ENCODE results near the gene BABAM1.

BABAM1 gene

DNA sequence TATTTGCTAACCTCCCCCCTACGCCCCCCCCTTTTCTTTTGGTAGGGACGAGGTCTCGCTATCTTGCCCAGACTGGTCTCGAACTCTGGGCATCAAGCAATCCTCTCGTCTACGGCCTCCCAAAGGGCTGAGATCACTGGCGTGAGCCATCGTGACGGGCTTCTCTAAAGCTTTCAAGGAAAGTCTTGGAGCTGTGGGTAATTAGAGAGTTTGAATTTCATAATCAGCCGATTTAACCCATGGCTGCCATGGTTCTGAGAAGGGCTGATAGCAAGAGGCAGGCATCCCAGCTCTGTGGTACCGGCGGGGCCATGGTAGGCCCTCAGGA lies 36.7 kb downstream of the BABAM1 start:
- H3K9me3 ChIP-seq (ENCODE audit: control insufficient read depth in 1 of 2, low read length in 2 of 2) = no peaks in the 10 kb centered on the region
- no peak overlapping the region for H3K9ac ChIP-seq (ENCODE audit: low read depth in 1 of 2, low read length in 2 of 2)
- peak overlapping the region; percentile 61 to 62 for H3K4me3 ChIP-seq (ENCODE audit: low read depth in 1 of 2, low read length in 2 of 2)
- no peak overlapping the region for H3K27ac ChIP-seq (ENCODE audit: low read depth, low read length)
- no peaks in the 10 kb centered on the region for H3K27me3 ChIP-seq (ENCODE audit: control insufficient read depth in 1 of 2, insufficient read depth in 2 of 2, low read length in 2 of 2)
- no peaks in the 10 kb centered on the region for H3K36me3 ChIP-seq (ENCODE audit: control insufficient read depth in 1 of 2, insufficient read depth in 2 of 2, low read length in 2 of 2)
- peaks cover 16 to 30% of the 10 kb centered on the region in 2 donors for H3K4me1 ChIP-seq (ENCODE audit: control insufficient read depth in 1 of 2, insufficient read depth in 2 of 2, low read length in 2 of 2)

DNA sequence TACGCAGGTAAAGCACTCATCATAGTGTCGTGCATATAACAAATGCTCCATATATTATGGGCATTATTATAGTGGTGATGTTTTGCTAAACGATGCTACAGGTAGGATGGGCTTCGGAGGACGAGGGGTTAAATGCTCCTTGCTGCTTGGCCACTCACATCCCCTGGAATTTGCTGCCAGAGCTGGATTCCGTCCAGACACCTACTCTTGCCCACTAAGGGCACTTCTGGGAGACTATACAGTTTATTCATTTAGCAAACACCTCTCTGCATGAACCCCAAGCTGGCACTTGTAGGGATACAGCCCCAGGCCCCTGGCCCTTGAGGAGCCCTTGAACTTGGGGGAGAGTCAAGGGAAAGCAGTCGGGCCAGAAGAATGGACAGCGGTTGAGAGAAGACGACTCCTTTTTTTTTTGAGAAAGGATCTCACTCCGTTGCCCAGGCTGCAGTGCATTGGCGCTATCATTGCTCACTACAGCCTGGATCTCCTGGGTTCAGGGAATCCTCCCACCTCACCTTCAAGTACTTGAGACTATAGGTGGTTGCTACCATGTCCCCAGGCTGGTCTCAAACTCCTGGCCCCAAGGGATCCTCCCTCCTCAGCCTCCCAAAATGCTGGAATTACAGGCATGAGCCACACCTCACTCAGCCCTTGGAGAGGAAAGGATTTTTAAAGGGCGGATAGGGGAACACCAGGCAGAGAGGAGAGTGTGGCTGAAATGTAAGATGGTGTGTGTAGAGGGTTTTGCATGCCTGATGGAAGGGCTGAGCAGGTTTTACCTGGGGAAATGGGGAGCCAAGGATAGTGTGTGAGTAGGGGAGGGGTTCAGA lies 37.4 kb downstream of the BABAM1 start:
- no peak overlapping the region for H3K9ac ChIP-seq (ENCODE audit: low read depth in 1 of 2, low read length in 2 of 2)
- H3K36me3 ChIP-seq (ENCODE audit: control insufficient read depth in 1 of 2, insufficient read depth in 2 of 2, low read length in 2 of 2) = no peaks in the 10 kb centered on the region
- H3K4me3 ChIP-seq (ENCODE audit: low read depth in 1 of 2, low read length in 2 of 2) = peak overlapping the region in 1 of 2 donors; percentile 10
- no peaks in the 10 kb centered on the region for H3K27me3 ChIP-seq (ENCODE audit: control insufficient read depth in 1 of 2, insufficient read depth in 2 of 2, low read length in 2 of 2)
- no peaks in the 10 kb centered on the region for H3K9me3 ChIP-seq (ENCODE audit: control insufficient read depth in 1 of 2, low read length in 2 of 2)
- H3K4me1 ChIP-seq (ENCODE audit: control insufficient read depth in 1 of 2, insufficient read depth in 2 of 2, low read length in 2 of 2) = peaks cover 16 to 30% of the 10 kb centered on the region in 2 donors
- H3K27ac ChIP-seq (ENCODE audit: low read depth, low read length) = no peak overlapping the region

DNA sequence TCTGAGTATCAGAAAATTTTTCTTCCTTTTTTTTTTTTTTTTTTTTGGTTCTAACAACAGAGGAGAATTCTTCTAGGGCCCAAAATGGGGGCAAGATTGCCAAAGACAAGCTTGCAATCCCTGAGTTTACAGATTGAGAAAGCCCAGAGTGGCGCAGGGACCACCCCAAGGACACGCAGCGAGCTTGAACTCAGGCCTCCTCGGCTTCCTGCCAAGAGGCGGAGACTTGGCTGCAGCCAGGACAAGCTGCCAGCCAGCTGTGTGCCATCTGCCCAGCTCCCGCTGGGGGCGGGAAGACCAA lies 37.9 kb downstream of the BABAM1 start:
- H3K4me3 ChIP-seq (ENCODE audit: low read depth in 1 of 2, low read length in 2 of 2) = peak overlapping the region; percentile 10 to 91
- peaks cover 18 to 34% of the 10 kb centered on the region in 2 donors for H3K4me1 ChIP-seq (ENCODE audit: control insufficient read depth in 1 of 2, insufficient read depth in 2 of 2, low read length in 2 of 2)
- H3K9me3 ChIP-seq (ENCODE audit: control insufficient read depth in 1 of 2, low read length in 2 of 2) = no peaks in the 10 kb centered on the region
- no peaks in the 10 kb centered on the region for H3K27me3 ChIP-seq (ENCODE audit: control insufficient read depth in 1 of 2, insufficient read depth in 2 of 2, low read length in 2 of 2)
- H3K36me3 ChIP-seq (ENCODE audit: control insufficient read depth in 1 of 2, insufficient read depth in 2 of 2, low read length in 2 of 2) = no peaks in the 10 kb centered on the region
- H3K9ac ChIP-seq (ENCODE audit: low read depth in 1 of 2, low read length in 2 of 2) = no peak overlapping the region
- peak overlapping the region; percentile 95 for H3K27ac ChIP-seq (ENCODE audit: low read depth, low read length)

DNA sequence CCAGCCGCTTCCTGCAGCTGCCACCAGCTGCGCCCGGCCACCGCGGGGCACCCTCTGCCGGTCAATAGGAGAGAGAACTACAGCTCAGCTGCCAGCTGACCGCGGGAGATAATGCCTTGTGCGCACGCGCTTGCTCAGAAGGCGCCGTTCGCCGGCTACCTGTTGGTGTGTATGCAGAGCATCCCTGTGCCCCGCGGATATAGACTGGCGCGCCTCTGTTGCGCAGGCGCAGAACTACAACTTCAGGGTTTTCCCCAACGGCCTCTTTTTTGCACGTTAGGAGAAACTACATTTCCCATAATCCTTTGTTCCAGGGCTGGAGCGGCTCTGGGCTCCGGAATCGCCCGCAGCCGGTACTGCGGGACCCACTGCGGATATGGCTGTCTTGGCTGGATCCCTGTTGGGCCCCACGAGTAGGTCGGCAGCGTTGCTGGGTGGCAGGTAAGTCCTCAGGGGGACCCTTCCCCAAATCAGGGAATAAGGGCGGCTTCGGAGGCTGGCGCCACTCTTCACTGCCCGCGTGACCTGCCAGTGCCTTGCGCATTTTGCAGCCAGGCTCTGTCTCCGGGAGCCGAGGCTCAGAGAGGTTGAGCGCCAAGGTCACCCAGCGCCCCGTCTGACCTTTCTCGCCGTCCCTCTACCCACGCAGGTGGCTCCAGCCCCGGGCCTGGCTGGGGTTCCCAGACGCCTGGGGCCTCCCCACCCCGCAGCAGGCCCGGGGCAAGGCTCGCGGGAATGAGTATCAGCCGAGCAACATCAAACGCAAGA lies 38.5 kb downstream of the BABAM1 start, which contains the start of gene MRPL34:
Gene MRPL34, plus strand, starts transcription at position 356 of the 768 bp plus-strand sequence. Its CDS starts 21 bp downstream, at position 377.
- peak within 1 kb of the TSS; percentile 95 for H3K27ac ChIP-seq (ENCODE audit: low read depth, low read length)
- peak within 1 kb of the TSS; percentile 85 to 96 for H3K9ac ChIP-seq (ENCODE audit: low read depth in 1 of 2, low read length in 2 of 2)
- H3K9me3 ChIP-seq (ENCODE audit: control insufficient read depth in 1 of 2, low read length in 2 of 2) = no peaks in the 10 kb centered on the region
- no peaks in the 10 kb centered on the region for H3K36me3 ChIP-seq (ENCODE audit: control insufficient read depth in 1 of 2, insufficient read depth in 2 of 2, low read length in 2 of 2)
- peaks cover 24 to 40% of the 10 kb centered on the region in 2 donors for H3K4me1 ChIP-seq (ENCODE audit: control insufficient read depth in 1 of 2, insufficient read depth in 2 of 2, low read length in 2 of 2)
- H3K27me3 ChIP-seq (ENCODE audit: control insufficient read depth in 1 of 2, insufficient read depth in 2 of 2, low read length in 2 of 2) = no peaks in the 10 kb centered on the region
- peak within 1 kb of the TSS; percentile 74 to 91 for H3K4me3 ChIP-seq (ENCODE audit: low read depth in 1 of 2, low read length in 2 of 2)

DNA sequence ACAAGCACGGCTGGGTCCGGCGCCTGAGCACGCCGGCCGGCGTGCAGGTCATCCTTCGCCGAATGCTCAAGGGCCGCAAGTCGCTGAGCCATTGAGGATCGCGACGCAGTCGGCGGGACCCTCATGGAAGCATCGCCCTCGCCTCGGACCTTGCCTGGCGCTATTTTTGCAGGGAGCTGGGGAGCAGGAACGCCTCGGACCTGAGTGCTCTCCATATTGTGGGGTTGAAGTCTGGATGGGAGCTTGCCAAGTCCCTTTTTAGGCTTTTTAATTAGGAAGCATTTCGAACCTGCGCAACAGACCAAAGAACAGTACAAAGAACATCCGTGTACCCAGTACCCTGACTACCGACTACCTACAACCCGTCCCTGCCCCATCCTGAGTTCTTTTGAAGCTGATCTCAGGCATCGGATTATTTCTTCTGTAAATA lies 39.1 kb downstream of the BABAM1 start:
- peaks cover 0 to under 1% of the 10 kb centered on the region in 2 donors for H3K36me3 ChIP-seq (ENCODE audit: control insufficient read depth in 1 of 2, insufficient read depth in 2 of 2, low read length in 2 of 2)
- peaks cover 24 to 41% of the 10 kb centered on the region in 2 donors for H3K4me1 ChIP-seq (ENCODE audit: control insufficient read depth in 1 of 2, insufficient read depth in 2 of 2, low read length in 2 of 2)
- peak overlapping the region; percentile 85 to 96 for H3K9ac ChIP-seq (ENCODE audit: low read depth in 1 of 2, low read length in 2 of 2)
- H3K27ac ChIP-seq (ENCODE audit: low read depth, low read length) = peak overlapping the region; percentile 95
- H3K4me3 ChIP-seq (ENCODE audit: low read depth in 1 of 2, low read length in 2 of 2) = peak overlapping the region; percentile 74 to 91
- no peaks in the 10 kb centered on the region for H3K27me3 ChIP-seq (ENCODE audit: control insufficient read depth in 1 of 2, insufficient read depth in 2 of 2, low read length in 2 of 2)
- no peaks in the 10 kb centered on the region for H3K9me3 ChIP-seq (ENCODE audit: control insufficient read depth in 1 of 2, low read length in 2 of 2)

DNA sequence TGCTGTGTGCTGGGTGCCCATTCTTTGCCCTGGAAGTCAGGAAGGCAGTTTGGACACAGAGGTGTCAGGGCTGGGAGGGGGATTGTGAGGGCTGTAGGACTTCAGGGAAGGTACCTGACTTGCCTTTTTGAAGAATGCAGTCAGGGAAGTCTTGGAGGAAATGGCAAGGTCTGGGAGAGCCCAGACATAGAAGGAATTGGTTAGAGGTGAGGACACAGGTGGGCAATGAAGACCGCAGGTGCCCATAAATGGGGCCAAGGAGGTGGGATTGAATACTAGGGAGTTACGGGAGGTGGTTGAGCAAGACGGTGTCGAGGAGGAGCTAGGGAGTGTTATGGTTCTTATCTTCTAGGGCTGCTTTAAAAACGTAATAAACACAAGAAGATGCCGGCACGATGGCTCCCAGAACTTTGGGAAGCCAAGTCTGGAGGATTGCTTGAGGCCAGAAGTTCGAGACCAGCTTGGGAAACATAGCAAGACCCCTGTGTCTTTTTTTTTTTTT lies 40.7 kb downstream of the BABAM1 start:
- Histone ChIP-seq H3K27me3 (ENCODE audit: control insufficient read depth in 1 of 2, insufficient read depth in 2 of 2, low read length in 2 of 2) (no peaks in the 10 kb centered on the region), H3K9ac (ENCODE audit: low read depth in 1 of 2, low read length in 2 of 2) (no peak overlapping the region), H3K27ac (ENCODE audit: low read depth, low read length) (no peak overlapping the region), H3K36me3 (ENCODE audit: control insufficient read depth in 1 of 2, insufficient read depth in 2 of 2, low read length in 2 of 2) (peaks cover 2 to 10% of the 10 kb centered on the region in 2 donors), H3K4me1 (ENCODE audit: control insufficient read depth in 1 of 2, insufficient read depth in 2 of 2, low read length in 2 of 2) (peaks cover 24 to 35% of the 10 kb centered on the region in 2 donors), H3K4me3 (ENCODE audit: low read depth in 1 of 2, low read length in 2 of 2) (no peak overlapping the region), H3K9me3 (ENCODE audit: control insufficient read depth in 1 of 2, low read length in 2 of 2) (no peaks in the 10 kb centered on the region)

DNA sequence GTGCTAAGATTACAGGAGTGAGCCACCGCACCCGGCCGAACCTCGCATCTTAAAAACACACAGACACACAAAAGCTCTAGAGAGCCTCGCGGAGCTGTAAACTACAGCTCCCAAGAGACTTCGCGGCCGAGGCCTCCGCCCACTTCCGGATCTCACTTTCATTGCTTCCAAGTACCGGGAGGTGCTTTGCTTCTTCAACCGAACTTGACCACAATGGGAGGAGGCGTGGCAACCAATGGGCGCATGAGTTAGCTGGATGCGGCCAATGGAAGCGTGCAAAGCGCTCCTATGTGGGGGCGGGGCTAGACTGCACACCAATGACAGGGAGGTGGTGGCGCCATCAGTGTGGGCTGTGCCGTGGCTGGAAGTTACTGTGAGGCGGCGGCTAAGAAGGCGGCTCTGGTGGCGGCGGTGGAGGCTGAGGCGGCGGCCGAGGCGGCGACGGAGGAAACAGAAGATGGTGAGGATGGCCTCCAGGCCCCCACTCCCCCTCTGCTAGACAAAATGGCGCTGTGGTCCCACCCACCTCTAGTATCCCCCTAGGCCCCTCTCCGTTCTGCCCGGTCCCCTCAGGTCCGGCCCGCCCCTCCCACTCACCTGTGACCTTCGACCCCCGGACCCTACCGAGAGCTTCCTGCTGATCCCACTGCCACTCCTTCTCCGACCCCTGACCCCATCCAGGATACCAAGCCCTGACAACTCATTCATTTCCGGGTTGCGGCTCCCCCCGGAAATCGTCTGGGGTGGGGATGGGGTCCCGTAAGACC lies 42.1 kb downstream of the BABAM1 start, which contains the start of gene DDA1:
Gene DDA1, plus strand, starts transcription at position 366 of the 767 bp plus-strand sequence. Its CDS starts 92 bp downstream, at position 458.
- Histone ChIP-seq H3K9ac (ENCODE audit: low read depth in 1 of 2, low read length in 2 of 2) (peak within 1 kb of the TSS; percentile 79 to 90), H3K27me3 (ENCODE audit: control insufficient read depth in 1 of 2, insufficient read depth in 2 of 2, low read length in 2 of 2) (no peaks in the 10 kb centered on the region), H3K27ac (ENCODE audit: low read depth, low read length) (peak within 1 kb of the TSS; percentile 36), H3K36me3 (ENCODE audit: control insufficient read depth in 1 of 2, insufficient read depth in 2 of 2, low read length in 2 of 2) (peaks cover 9 to 19% of the 10 kb centered on the region in 2 donors), H3K9me3 (ENCODE audit: control insufficient read depth in 1 of 2, low read length in 2 of 2) (no peaks in the 10 kb centered on the region), H3K4me3 (ENCODE audit: low read depth in 1 of 2, low read length in 2 of 2) (peak within 1 kb of the TSS; percentile 91 to 98), H3K4me1 (ENCODE audit: control insufficient read depth in 1 of 2, insufficient read depth in 2 of 2, low read length in 2 of 2) (peaks cover 16 to 25% of the 10 kb centered on the region in 2 donors)

DNA sequence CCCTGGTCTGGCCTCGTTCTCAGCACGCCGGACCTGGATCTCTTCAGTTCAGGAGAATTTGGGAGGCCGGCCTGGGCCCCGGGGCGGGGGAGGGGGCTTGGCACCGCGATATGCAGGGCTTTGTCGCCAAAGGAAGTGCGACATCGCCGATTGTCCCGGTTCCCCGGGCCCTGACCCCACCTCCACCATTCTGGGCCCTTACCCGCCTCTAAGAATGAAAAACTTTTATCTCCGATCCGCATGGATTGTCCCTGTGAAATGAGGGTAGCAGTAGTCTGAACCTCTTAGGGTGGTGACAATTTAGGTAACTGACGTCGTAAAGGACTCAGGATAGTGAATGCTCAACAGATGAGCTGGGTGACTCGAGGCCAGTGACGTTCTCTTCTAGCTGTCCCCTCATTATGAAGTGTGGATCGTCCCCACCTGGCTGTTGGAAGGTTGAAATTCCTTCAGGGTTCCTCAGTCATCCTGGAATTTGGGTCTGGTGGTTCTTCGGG lies 42.8 kb downstream of the BABAM1 start:
- peak overlapping the region; percentile 36 for H3K27ac ChIP-seq (ENCODE audit: low read depth, low read length)
- H3K4me3 ChIP-seq (ENCODE audit: low read depth in 1 of 2, low read length in 2 of 2) = peak overlapping the region; percentile 91 to 98
- no peaks in the 10 kb centered on the region for H3K9me3 ChIP-seq (ENCODE audit: control insufficient read depth in 1 of 2, low read length in 2 of 2)
- peaks cover 11 to 22% of the 10 kb centered on the region in 2 donors for H3K4me1 ChIP-seq (ENCODE audit: control insufficient read depth in 1 of 2, insufficient read depth in 2 of 2, low read length in 2 of 2)
- peak overlapping the region; percentile 79 to 90 for H3K9ac ChIP-seq (ENCODE audit: low read depth in 1 of 2, low read length in 2 of 2)
- peaks cover 14 to 23% of the 10 kb centered on the region in 2 donors for H3K36me3 ChIP-seq (ENCODE audit: control insufficient read depth in 1 of 2, insufficient read depth in 2 of 2, low read length in 2 of 2)
- no peaks in the 10 kb centered on the region for H3K27me3 ChIP-seq (ENCODE audit: control insufficient read depth in 1 of 2, insufficient read depth in 2 of 2, low read length in 2 of 2)

DNA sequence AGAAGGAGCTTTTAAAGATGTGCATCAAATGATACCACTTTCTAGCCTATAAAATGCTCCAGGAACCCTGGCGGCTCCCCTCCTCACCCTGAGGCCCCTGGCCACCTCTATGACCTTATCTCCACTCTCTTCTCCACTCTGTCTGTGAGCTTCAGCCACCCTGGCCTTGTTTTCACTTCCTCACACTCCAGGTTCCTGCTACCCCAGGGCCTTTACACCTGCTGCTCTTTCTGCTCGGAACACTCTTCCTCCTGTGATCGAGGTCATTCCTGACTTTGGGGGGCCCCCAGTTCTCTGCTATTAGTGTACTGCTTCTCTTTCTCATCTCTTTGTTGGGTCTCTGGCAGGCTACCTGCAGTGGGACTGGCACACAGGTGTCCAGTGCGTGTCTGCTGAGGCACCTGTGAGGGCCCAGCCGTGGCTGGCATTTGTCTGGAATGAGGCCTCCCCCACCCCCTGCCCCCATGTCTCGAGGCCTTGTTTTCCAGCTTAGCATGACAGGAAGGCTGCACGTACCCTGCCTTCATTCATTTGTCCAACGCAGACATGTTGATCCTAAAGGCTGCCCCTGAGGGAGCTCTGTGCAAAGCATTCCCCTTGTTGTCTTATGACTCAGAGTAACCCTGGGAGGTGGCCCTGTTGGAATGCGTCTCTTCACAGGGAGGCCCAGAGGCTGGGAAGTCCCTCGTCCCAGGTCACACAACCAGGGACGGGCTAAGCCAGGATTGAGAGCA lies 44.4 kb downstream of the BABAM1 start:
- Histone ChIP-seq H3K9me3 (ENCODE audit: control insufficient read depth in 1 of 2, low read length in 2 of 2) (no peaks in the 10 kb centered on the region), H3K9ac (ENCODE audit: low read depth in 1 of 2, low read length in 2 of 2) (no peak overlapping the region), H3K27me3 (ENCODE audit: control insufficient read depth in 1 of 2, insufficient read depth in 2 of 2, low read length in 2 of 2) (no peaks in the 10 kb centered on the region), H3K4me1 (ENCODE audit: control insufficient read depth in 1 of 2, insufficient read depth in 2 of 2, low read length in 2 of 2) (peaks cover 8 to 13% of the 10 kb centered on the region in 2 donors), H3K4me3 (ENCODE audit: low read depth in 1 of 2, low read length in 2 of 2) (no peak overlapping the region), H3K27ac (ENCODE audit: low read depth, low read length) (no peak overlapping the region), H3K36me3 (ENCODE audit: control insufficient read depth in 1 of 2, insufficient read depth in 2 of 2, low read length in 2 of 2) (peaks cover 22 to 31% of the 10 kb centered on the region in 2 donors)
